HG03139 (cell line): ENCODE results near the gene LRP2BP.
"Not testable (repeated sequence)": the region's sequence is repeated elsewhere in the genome, so short reads cannot be mapped to it uniquely, and the experiment has no call there.

Experiments
- ATAC-seq: cut with Tn5 transposase; IDR thresholded peaks from one replicate; pipeline ENCODE4 v1.9.1; 2021; ENCODE audit not compliant: unreplicated experiment

The LRP2BP gene

GRCh38 chr4:185362570-185362969 lies 33.2 kb downstream of the LRP2BP start:
- ATAC-seq: not testable (repeated sequence)

GRCh38 chr4:185361872-185362271 lies 33.9 kb downstream of the LRP2BP start:
- ATAC-seq: no peak

- no peak for ATAC-seq
These were observed 35.8 kb downstream of the LRP2BP start for GRCh38 chr4:185359767-185360446.

GRCh38 chr4:185358959-185359358 lies 36.8 kb downstream of the LRP2BP start:
- ATAC-seq: no peak

- no peak for ATAC-seq
These were observed 37.2 kb downstream of the LRP2BP start for GRCh38 chr4:185358514-185358913.

- no peak for ATAC-seq
These were observed 37.8 kb downstream of the LRP2BP start for GRCh38 chr4:185357733-185358440.

GRCh38 chr4:185357211-185357610 lies 38.5 kb downstream of the LRP2BP start:
- ATAC-seq: no peak

- ATAC-seq: no peak
These were observed 43.0 kb downstream of the LRP2BP start for GRCh38 chr4:185352741-185353140.

- no peak for ATAC-seq
These were observed 43.5 kb downstream of the LRP2BP start for GRCh38 chr4:185352202-185352601.

- no peak for ATAC-seq
These were observed 44.0 kb downstream of the LRP2BP start for GRCh38 chr4:185351691-185352090.

- no peak for ATAC-seq
These were observed 48.6 kb downstream of the LRP2BP start for GRCh38 chr4:185346975-185347601.

- ATAC-seq: peak; percentile 58
These were observed 50.8 kb downstream of the LRP2BP start for GRCh38 chr4:185344743-185345538.

- ATAC-seq: no peak
These were observed 51.8 kb downstream of the LRP2BP start for GRCh38 chr4:185343726-185344581.

- ATAC-seq: no peak
These were observed 53.9 kb downstream of the LRP2BP start for GRCh38 chr4:185341841-185342240.

- ATAC-seq: no peak
These were observed 54.3 kb downstream of the LRP2BP start for GRCh38 chr4:185341377-185341776.

GRCh38 chr4:185339941-185340340 lies 55.8 kb downstream of the LRP2BP start:
- no peak for ATAC-seq

- no peak for ATAC-seq
These were observed 60.1 kb downstream of the LRP2BP start for GRCh38 chr4:185335579-185335978.

GRCh38 chr4:185334326-185334725 lies 61.4 kb downstream of the LRP2BP start:
- ATAC-seq: no peak

- peak; percentile 66 for ATAC-seq
These were observed 62.9 kb downstream of the LRP2BP start for GRCh38 chr4:185332575-185333464.
